AG04449 (cell line): ENCODE results near the gene EXTL1.
"Not testable (repeated sequence)": the region's sequence is repeated elsewhere in the genome, so short reads cannot be mapped to it uniquely, and the experiment has no call there.

Experiments
- CTCF ChIA-PET: fragments of 350-600 bp; formaldehyde crosslinking; extraction: SDS; loops from one replicate; lab custom pipeline; 2021; ENCODE audit warnings: antibody characterized with exemption; lab: Yijun Ruan, JAX
- POLR2A ChIA-PET: fragments of 400-600, 350-600 bp; formaldehyde crosslinking; extraction: SDS; loops from one replicate; lab custom pipeline; 2020; ENCODE audit warnings: antibody characterized with exemption, inconsistent platforms; lab: Yijun Ruan, JAX
- DNase-seq: peaks from one replicate; pipeline ENCODE4 v3.0.0-alpha.2; 2010; ENCODE audit warnings: low read depth, low spot score
- H3K4me3 ChIP-seq: 2 replicates; pipeline ENCODE4 v1.5.1; 2011; ENCODE audit warnings: low read depth, mild to moderate bottlenecking, control low read depth, low read length
- CTCF ChIP-seq: IDR thresholded peaks from one replicate; pipeline ENCODE4 v1.5.1; 2011; ENCODE audit warnings: mild to moderate bottlenecking, moderate library complexity, low read length, control low read depth, inconsistent platforms; ENCODE audit not compliant: insufficient read depth; ENCODE audit errors: missing control alignments

Gene EXTL1

DNA sequence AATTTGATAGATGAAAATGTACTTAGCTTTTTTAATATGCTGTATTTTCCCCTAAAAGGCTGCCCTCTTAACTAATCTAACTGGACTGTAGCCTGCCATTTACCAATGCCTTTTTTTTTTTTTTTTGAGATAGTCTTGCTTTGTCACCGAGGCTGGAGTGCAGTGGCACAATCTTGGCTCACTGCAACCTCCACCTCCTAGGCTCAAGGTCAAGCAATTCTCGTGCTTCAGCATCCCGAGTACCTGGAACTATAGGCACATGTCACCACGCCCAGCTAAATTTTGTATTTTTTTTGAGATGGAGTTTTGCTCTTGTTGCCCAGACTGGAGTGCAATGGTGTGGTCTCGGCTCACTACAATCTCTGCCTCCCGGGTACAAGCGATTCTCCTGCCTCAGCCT is 42.4 kb upstream of the EXTL1 start:
- DNase-seq = no peak

GRCh38 chr1:25985171-25985570 is 36.4 kb upstream of the EXTL1 start:
- no peak for DNase-seq
- no peak overlapping the region for H3K4me3 ChIP-seq
- ChIA-PET CTCF (no interaction called here), POLR2A (no interaction called here)
- no peak for TF ChIP-seq CTCF

More for the DNA sequence above, 42.4 kb upstream of the EXTL1 start:
- no peak for TF ChIP-seq CTCF
- H3K4me3 ChIP-seq = no peak overlapping the region
- ChIA-PET POLR2A (no interaction called here), CTCF (no interaction called here)

GRCh38 chr1:25985670-25986069 is 35.9 kb upstream of the EXTL1 start:
- no peak overlapping the region for H3K4me3 ChIP-seq
- no peak for TF ChIP-seq CTCF
- CTCF ChIA-PET = no interaction called here
- no peak for DNase-seq
- POLR2A ChIA-PET = no interaction called here

DNA sequence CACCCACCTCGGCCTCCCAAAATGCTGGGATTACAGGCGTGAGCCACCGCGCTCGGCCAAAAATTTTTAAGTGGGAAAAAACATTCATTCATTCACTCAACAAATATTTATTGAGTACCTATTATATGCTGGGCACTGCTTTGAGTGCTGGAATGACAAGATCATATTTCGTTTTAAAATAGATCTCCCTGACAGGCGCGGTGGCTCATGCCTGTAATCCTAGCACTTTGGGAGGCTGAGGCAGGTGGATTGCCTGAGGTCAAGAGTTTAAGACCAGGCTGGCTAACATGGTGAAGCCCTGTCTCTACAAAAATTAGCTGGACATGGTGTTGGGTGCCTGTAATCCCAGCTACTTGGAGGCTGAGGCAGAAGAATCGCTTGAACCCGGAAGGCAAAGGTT is 34.8 kb upstream of the EXTL1 start:
- DNase-seq, H3K4me3 ChIP-seq, POLR2A ChIA-PET: not testable (repeated sequence)
- CTCF ChIA-PET = interaction anchor here (1.5 to 2.1 kb wide), 2 partner anchors 11 to 91 kb away, joined by 4 to 10 read pairs; partner anchors contain the start of gene PAFAH2

- no peak for DNase-seq
- CTCF ChIA-PET = interaction anchor here (1.1 to 2.3 kb wide), 3 partner anchors 10 to 112 kb away, joined by 3 to 11 read pairs (median 10); partner anchors contain the start of genes PAFAH2 and PAQR7
- no peak overlapping the region for H3K4me3 ChIP-seq
- no peak for TF ChIP-seq CTCF
- POLR2A ChIA-PET = no interaction called here
These were observed 33.6 kb upstream of the EXTL1 start for GRCh38 chr1:25987951-25988350.

DNA sequence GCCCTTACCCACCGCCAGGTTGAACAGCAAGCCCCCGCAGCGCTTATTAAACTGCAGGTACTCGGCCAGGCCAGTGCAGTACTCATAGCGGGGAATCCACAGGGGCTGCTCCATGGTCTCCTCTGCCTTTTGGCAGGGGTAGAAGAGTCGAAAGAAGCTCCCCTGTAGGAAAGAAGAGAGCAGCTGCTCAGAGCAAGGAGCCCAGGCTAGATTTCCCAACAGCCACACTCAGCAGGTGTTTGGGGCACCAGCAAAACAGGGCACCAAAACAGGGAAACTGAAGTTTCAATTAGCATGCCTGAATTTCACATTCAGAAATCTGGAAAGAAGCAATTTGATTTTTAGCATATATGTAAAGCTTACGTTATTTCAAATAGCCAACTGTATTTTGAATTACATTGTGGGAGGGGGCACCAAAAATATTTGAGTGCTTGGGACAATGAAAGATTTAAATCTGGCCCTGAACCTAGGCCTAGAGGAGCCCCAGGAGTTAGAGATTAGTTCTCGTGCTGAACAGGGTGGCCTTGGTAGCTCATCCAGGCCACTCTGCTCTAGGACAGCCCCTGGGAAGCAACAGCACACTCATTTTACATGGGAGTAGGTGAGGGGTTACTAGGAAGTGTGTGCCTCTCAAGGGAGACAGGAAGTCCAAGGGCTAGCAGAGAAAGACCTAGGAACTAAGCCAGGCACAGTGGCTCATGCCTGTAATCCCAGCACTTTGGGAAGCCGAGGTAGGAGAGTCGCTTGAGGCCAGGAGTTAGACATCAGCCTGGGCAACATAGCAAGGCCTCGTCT is 31.9 kb upstream of the EXTL1 start:
- DNase-seq = no peak
- no peak for TF ChIP-seq CTCF
- ChIA-PET CTCF (interaction anchor here (1.3 to 2.3 kb wide), 3 partner anchors 8 to 10 kb away, joined by 3 to 11 read pairs (median 5); partner anchors contain the start of gene PAFAH2), POLR2A (interaction anchor here (0.8 kb wide), 1 partner anchor 30 kb away, joined by 4 read pairs; no protein-coding TSS in a partner anchor)
- H3K4me3 ChIP-seq = no peak overlapping the region

- DNase-seq = no peak
- H3K4me3 ChIP-seq = no peak overlapping the region
- TF ChIP-seq CTCF = no peak
- ChIA-PET POLR2A (no interaction called here), CTCF (interaction anchor here (0.8 to 2.3 kb wide), 5 partner anchors 8 to 19 kb away, joined by 3 to 11 read pairs (median 3); partner anchors contain the start of gene PAFAH2)
These were observed 31.3 kb upstream of the EXTL1 start for GRCh38 chr1:25990251-25990650.
